ENCODE results near the gene MEIS2. TPM values are rescaled to one million over a fixed set of nuclear protein-coding genes. Genes with fewer than 3 reads are reported as not detected.
A peak's percentile ranks its signal among the peaks of the same experiment; 100 is the strongest.

Gene MEIS2
- total RNA-seq, 1 donor: 43.7 TPM

DNA sequence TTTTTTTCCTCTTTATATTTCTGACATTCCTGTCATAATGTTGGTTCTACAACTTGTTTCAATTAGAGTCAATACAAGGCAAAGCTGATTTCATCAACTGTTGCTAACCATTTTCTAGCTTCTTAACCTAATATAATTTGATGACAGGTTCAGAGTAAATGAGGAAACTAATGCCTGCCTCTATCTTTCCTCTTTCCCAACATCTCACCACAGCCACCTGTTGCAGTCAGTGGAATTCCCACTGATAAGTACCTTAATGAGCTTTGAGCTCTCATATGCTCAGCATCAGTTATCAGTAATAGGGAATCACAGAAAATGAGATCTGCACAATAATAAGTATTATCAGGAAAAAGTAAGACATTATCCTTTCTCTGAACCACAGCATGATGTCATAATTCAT is 241.9 kb downstream of the MEIS2 start:
- no peak for DNase-seq (ENCODE audit: low read depth)
- TF ChIP-seq, protein P1, sequence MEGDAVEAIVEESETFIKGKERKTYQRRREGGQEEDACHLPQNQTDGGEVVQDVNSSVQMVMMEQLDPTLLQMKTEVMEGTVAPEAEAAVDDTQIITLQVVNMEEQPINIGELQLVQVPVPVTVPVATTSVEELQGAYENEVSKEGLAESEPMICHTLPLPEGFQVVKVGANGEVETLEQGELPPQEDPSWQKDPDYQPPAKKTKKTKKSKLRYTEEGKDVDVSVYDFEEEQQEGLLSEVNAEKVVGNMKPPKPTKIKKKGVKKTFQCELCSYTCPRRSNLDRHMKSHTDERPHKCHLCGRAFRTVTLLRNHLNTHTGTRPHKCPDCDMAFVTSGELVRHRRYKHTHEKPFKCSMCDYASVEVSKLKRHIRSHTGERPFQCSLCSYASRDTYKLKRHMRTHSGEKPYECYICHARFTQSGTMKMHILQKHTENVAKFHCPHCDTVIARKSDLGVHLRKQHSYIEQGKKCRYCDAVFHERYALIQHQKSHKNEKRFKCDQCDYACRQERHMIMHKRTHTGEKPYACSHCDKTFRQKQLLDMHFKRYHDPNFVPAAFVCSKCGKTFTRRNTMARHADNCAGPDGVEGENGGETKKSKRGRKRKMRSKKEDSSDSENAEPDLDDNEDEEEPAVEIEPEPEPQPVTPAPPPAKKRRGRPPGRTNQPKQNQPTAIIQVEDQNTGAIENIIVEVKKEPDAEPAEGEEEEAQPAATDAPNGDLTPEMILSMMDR (IDR thresholded peaks at IDR 0.05; ENCODE audit: insufficient read depth, low read length): no peak
- no peak overlapping the region for H3K4me3 ChIP-seq (ENCODE audit: low read depth, low read length)

DNA sequence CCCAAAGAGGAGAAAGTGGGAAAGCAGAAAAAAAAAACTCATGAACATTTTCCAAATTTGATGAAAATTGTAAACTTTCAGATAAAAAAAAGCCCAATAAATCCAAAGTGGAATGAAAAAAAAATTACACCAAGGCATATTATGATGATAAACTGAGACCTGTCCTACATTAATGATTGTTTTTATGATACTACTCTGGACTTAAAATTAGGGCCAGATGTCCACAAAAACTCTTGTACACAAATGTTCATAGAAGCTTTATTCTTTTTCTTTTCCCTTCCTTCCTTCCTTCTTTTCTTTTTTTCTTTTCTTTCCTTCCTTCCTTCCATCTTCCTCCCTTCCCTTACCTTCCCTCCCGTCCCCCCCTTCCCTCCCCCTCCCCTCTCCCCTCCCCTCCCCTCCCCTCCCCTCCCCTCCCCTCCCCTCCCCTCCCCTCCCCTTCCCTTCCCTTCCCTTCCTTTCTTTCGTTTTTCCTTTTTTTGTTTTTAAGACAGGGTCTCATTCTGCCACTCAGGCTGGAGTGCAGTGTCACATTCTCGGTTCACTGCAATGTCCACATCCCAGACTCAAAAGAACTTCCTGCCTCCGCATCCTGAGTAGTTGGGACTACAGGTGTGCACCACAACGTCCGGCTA is 243.9 kb downstream of the MEIS2 start:
- no peak overlapping the region for H3K4me3 ChIP-seq (ENCODE audit: low read depth, low read length)
- no peak for DNase-seq (ENCODE audit: low read depth)
- TF ChIP-seq, protein P1 (IDR thresholded peaks at IDR 0.05; ENCODE audit: insufficient read depth, low read length): no peak

DNA sequence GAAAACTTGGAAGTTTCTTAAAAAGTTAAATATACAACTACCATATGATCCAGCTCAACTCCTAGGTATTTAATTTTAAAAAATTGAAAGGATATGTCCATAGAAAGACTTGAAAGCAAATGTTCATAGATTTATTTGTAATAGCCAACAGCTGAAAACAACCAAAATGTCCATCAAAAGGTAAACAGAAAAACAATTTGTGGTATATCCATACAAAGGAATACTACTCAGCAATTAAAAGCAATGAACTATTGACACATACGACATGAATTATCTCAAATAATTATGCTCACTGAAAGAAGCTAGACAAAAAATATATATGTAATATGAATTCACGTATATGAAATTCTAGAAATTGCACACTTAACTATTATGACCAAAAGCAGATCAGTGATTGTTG is 249.5 kb downstream of the MEIS2 start:
- no peak overlapping the region for H3K4me3 ChIP-seq (ENCODE audit: low read depth, low read length)
- DNase-seq (ENCODE audit: low read depth): no peak
- TF ChIP-seq, protein P1 (IDR thresholded peaks at IDR 0.05; ENCODE audit: insufficient read depth, low read length): no peak

DNA sequence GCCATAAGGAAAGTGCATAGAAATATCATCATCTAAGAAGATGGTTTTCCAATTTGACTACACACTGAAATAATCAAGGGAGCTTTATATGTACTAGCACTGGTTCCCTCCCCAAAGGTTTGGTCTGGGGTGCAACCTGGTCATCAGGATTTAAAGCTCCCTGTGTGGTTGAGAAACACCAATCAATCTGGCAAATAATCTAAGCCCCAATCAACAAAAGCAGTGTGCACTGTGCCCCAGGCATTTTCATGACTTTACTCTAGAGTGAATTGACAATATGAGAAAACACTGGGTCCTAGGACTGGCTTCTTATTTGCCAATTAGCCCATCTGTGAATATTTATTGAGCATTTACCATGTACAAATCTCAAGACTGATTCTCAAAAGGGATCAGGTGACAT is 255.1 kb downstream of the MEIS2 start:
- DNase-seq (ENCODE audit: low read depth): no peak
- no peak overlapping the region for H3K4me3 ChIP-seq (ENCODE audit: low read depth, low read length)
- TF ChIP-seq, protein P1 (IDR thresholded peaks at IDR 0.05; ENCODE audit: insufficient read depth, low read length): no peak

DNA sequence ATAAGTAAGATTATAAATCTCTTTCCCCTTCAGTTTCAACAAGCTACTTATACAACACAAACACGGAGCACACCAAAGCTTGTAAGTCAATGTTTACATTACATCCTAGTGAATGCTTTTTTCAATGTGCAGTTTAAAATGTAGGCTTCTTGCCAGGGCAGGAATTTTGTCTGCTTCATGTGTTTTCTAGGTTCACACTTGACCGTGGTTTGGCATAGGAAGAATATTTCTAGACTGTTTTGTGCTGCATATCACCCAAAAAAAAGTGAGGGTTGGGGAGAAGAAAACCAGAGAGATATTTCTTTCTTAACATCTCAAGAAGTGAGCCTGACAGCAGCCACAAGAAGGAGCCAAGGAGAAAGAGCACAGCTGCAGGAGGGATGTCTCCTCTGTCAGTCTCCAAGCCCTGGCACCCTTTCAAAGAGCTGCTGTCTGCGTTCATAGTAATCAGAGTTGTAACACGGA is 255.8 kb downstream of the MEIS2 start:
- H3K4me3 ChIP-seq (ENCODE audit: low read depth, low read length): no peak overlapping the region
- TF ChIP-seq, protein P1 (IDR thresholded peaks at IDR 0.05; ENCODE audit: insufficient read depth, low read length): no peak
- peak; percentile 41 for DNase-seq (ENCODE audit: low read depth)

DNA sequence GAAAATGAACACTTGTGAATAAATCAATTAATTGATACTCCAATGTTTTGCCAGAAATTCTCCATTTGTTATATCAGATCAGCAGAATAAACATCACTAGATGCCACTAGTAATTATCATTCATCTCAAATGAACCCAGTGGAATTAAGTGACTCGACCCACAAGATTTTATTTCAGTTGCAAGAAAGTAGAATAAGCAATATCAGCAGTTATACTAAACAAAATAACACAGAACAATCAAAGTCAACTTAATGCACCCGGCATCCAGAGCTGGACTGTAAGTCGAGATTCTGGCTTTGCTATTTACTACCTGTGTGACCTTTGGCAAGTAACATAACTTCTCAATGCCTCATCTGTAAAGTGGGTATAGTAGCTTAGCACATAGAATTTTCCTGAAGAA is 256.5 kb downstream of the MEIS2 start:
- H3K4me3 ChIP-seq (ENCODE audit: low read depth, low read length): no peak overlapping the region
- TF ChIP-seq, protein P1 (IDR thresholded peaks at IDR 0.05; ENCODE audit: insufficient read depth, low read length): no peak
- DNase-seq (ENCODE audit: low read depth): no peak

DNA sequence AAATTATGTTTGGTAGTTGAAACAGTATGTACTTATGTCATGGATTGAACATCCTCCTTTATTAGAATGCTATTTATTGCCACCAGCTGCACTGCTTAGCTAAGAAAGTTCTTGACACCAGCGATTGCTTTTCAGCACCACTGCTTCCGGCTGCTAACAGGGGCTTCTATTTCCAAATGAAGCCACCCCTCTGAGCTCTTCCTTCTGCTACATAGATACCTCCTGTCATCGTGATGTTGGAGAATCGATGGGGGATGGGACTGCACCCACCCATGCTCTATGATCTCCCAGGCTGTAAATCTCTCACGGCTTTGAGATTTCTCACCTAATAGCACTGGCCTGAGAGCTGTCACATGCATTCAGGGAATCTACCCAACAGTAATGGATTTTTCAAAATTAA is 259.2 kb downstream of the MEIS2 start:
- H3K4me3 ChIP-seq (ENCODE audit: low read depth, low read length): no peak overlapping the region
- no peak for DNase-seq (ENCODE audit: low read depth)
- TF ChIP-seq, protein P1 (IDR thresholded peaks at IDR 0.05; ENCODE audit: insufficient read depth, low read length): no peak
